Neural progenitor cell (in vitro differentiated cells): ENCODE results near the gene KIF26A. TPM values are rescaled to one million over a fixed set of nuclear protein-coding genes. Genes with fewer than 3 reads are reported as not detected.

ENCODE experiments used
- DNase-seq: peaks from one replicate; pipeline ENCODE4 v3.0.0-alpha.2; 2016; ENCODE audit warnings: low spot score
- H2AFZ ChIP-seq: fragments of 200-600 bp; sonication (generic); replicated peaks from 2 replicates; pipeline ENCODE4 v1.6.1; 2016; ENCODE audit warnings: antibody characterized with exemption
- H3F3A ChIP-seq: fragments of 200-600 bp; sonication (generic); 2 replicates; pipeline ENCODE4 v1.6.1; 2016; ENCODE audit warnings: antibody characterized with exemption, low read depth
- H3K27ac ChIP-seq: fragments of 200-600 bp; sonication (generic); 2 replicates; pipeline ENCODE4 v1.5.1; 2016; ENCODE audit warnings: mild to moderate bottlenecking
- H3K27me3 ChIP-seq: fragments of 200-600 bp; sonication (generic); 2 replicates; pipeline ENCODE4 v1.6.1; 2016; ENCODE audit warnings: mild to moderate bottlenecking, moderate library complexity
- H3K36me3 ChIP-seq: fragments of 200-600 bp; sonication (generic); 2 replicates; pipeline ENCODE4 v1.5.1; 2016
- H3K4me1 ChIP-seq: fragments of 200-600 bp; sonication (generic); 2 replicates; pipeline ENCODE4 v1.6.1; 2016; ENCODE audit warnings: mixed run types
- H3K4me2 ChIP-seq: fragments of 200-600 bp; sonication (generic); 2 replicates; pipeline ENCODE4 v1.6.1; 2016
- H3K4me3 ChIP-seq: fragments of 200-600 bp; sonication (generic); 2 replicates; pipeline ENCODE4 v1.5.1; 2016
- H3K79me2 ChIP-seq: fragments of 200-600 bp; sonication (generic); 2 replicates; pipeline ENCODE4 v1.6.1; 2016; ENCODE audit warnings: low read depth
- H3K9ac ChIP-seq: fragments of 200-600 bp; sonication (generic); 2 replicates; pipeline ENCODE4 v1.6.1; 2016
- H3K9me3 ChIP-seq: fragments of 200-600 bp; sonication (generic); 2 replicates; pipeline ENCODE4 v1.5.1; 2016; ENCODE audit warnings: low read depth
- H4K20me1 ChIP-seq: fragments of 200-600 bp; sonication (generic); 2 replicates; pipeline ENCODE4 v1.6.1; 2016; ENCODE audit warnings: low read depth
- H3K27ac Mint-ChIP-seq: 3 replicates; pipeline ENCODE4 v1.8.0; 2021; ENCODE audit warnings: mixed read lengths
- H3K27me3 Mint-ChIP-seq: 2 replicates; pipeline ENCODE4 v1.8.0; 2022; ENCODE audit warnings: low read depth, mild to moderate bottlenecking, inconsistent platforms, moderate library complexity, mixed read lengths; ENCODE audit not compliant: insufficient read depth
- H3K36me3 Mint-ChIP-seq: 3 replicates; pipeline ENCODE4 v1.8.0; 2021; ENCODE audit warnings: mixed read lengths
- H3K4me1 Mint-ChIP-seq: 3 replicates; pipeline ENCODE4 v1.8.0; 2021; ENCODE audit warnings: mixed read lengths
- H3K4me3 Mint-ChIP-seq: 3 replicates; pipeline ENCODE4 v1.8.0; 2021; ENCODE audit warnings: mild to moderate bottlenecking, moderate library complexity, mixed read lengths
- H3K9me3 Mint-ChIP-seq: 3 replicates; pipeline ENCODE4 v1.8.0; 2020; ENCODE audit warnings: mixed read lengths
- EZH2 ChIP-seq: fragments of 200-600 bp; sonication (generic); IDR thresholded peaks from 2 replicates; pipeline ENCODE4 v1.6.1; 2017; ENCODE audit warnings: antibody characterized with exemption, mild to moderate bottlenecking, moderate library complexity
- EZH2phosphoT487 ChIP-seq: fragments of 200-600 bp; sonication (generic); IDR thresholded peaks from 2 replicates; pipeline ENCODE4 v1.6.1; 2017; ENCODE audit warnings: antibody characterized with exemption
- total RNA-seq: library from RNA; depleted of rRNA; stranded (reverse); fragments of >200 nt; gene quantifications from 2 replicates; pipeline ENCODE4 v1.2.3, GENCODE V29; 2015; ENCODE audit warnings: low replicate concordance
- TF ChIP-seq, protein P1 (sequence below): fragments of 200-600 bp; sonication (generic); IDR thresholded peaks from 2 replicates; pipeline ENCODE4 v1.5.1; 2017; ENCODE audit warnings: antibody characterized with exemption, mild to moderate bottlenecking

KIF26A gene
- total RNA-seq, 1 donor from 2014 or later, result 6.1 TPM

DNA sequence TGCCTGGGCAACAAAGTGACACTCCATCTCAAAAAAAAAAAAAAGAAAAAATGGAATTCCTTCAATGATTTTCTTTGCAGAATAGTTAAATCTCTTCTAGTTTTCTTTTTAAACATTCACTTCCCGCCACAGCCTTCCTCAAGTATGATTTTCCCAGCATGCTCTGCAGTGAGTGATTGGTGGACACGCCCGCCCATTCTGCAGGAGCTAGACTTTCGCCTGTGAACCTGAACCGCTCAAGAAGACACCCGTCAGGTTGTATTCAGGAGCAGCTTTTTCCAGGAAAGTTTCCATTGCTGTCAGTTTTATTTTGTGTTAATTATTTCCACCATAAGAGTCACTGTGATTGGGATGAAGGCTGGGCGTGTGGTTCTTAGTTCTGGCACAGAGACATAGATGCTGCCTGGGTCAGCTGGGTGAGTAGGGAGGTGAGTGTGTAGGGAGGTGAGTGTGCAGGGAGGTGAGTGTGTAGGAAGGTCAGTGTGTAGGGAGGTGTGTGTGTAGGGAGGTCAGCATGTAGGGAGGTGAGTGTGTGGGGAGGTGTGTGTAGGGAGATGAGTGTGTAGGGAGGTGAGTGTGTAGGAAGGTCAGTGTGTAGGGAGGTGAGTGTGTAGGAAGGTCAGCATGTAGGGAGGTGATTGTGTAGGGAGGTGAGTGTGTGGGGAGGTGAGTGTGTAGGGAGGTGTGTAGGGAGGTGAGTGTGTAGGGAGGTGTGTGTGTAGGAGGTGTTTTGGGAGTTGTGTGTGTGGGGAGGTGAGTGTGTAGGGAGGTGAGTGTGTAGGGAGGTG lies 76.2 kb downstream of the KIF26A start:
- no peaks in the 10 kb centered on the region for H3K9me3 ChIP-seq
- Mint-ChIP-seq H3K27me3 (peaks cover 24% of the 10 kb centered on the region), H3K36me3 (no peaks in the 10 kb centered on the region), H3K4me3 (no peak overlapping the region), H3K9me3 (no peaks in the 10 kb centered on the region), H3K27ac (no peak overlapping the region), H3K4me1 (peaks cover 13% of the 10 kb centered on the region)
- H3K9ac ChIP-seq, result no peak overlapping the region
- no peaks in the 10 kb centered on the region for H3F3A ChIP-seq
- no peak overlapping the region for H3K4me2 ChIP-seq
- peaks cover 15% of the 10 kb centered on the region for H3K4me1 ChIP-seq
- H4K20me1 ChIP-seq, result no peaks in the 10 kb centered on the region
- no peak overlapping the region for H3K27ac ChIP-seq
- no peaks in the 10 kb centered on the region for H3K27me3 ChIP-seq
- no peak overlapping the region for H2AFZ ChIP-seq
- no peaks in the 10 kb centered on the region for H3K36me3 ChIP-seq
- no peak for DNase-seq
- TF ChIP-seq EZH2 (no peak), EZH2phosphoT487 (no peak)
- TF ChIP-seq, protein P1, sequence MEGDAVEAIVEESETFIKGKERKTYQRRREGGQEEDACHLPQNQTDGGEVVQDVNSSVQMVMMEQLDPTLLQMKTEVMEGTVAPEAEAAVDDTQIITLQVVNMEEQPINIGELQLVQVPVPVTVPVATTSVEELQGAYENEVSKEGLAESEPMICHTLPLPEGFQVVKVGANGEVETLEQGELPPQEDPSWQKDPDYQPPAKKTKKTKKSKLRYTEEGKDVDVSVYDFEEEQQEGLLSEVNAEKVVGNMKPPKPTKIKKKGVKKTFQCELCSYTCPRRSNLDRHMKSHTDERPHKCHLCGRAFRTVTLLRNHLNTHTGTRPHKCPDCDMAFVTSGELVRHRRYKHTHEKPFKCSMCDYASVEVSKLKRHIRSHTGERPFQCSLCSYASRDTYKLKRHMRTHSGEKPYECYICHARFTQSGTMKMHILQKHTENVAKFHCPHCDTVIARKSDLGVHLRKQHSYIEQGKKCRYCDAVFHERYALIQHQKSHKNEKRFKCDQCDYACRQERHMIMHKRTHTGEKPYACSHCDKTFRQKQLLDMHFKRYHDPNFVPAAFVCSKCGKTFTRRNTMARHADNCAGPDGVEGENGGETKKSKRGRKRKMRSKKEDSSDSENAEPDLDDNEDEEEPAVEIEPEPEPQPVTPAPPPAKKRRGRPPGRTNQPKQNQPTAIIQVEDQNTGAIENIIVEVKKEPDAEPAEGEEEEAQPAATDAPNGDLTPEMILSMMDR, result no peak
- no peak overlapping the region for H3K4me3 ChIP-seq
- H3K79me2 ChIP-seq, result no peaks in the 10 kb centered on the region

DNA sequence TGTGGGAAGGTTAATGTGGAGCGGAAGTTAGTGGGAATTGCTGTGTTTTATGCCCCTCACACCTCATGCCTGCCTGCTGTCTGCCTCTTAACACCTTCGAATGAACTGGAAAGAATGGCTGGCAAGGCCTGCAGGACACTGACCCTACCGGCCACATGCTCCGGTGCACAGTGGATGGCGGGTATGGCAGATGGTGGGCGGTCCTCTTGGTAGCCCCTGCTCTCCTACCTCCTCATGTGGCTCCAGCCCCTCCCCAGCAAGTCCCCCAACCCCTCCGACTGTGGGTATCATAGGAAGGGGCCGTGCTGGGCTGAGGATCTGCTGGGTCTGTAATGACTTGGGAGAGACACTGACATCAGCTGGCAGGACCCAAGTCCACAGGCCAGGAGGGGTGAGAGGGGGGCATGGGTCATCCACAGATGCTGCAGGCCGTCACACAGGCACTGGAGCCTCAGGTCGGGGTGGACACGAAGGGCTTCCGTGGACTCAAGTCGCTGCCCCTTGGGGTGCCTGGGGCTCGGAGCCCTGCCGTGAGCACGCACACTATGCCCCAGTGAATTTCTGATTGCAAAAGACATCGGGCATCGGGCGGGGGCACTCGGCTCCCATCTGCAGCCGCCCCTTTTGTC lies 77.4 kb downstream of the KIF26A start:
- Mint-ChIP-seq H3K4me1 (peaks cover 20% of the 10 kb centered on the region), H3K36me3 (no peaks in the 10 kb centered on the region), H3K9me3 (no peaks in the 10 kb centered on the region), H3K27me3 (peaks cover 24% of the 10 kb centered on the region), H3K27ac (no peak overlapping the region), H3K4me3 (no peak overlapping the region)
- H3F3A ChIP-seq, result no peaks in the 10 kb centered on the region
- no peaks in the 10 kb centered on the region for H3K9me3 ChIP-seq
- H3K4me2 ChIP-seq, result no peak overlapping the region
- no peak overlapping the region for H3K4me3 ChIP-seq
- peaks cover 26% of the 10 kb centered on the region for H3K4me1 ChIP-seq
- no peak for DNase-seq
- no peak overlapping the region for H3K27ac ChIP-seq
- no peaks in the 10 kb centered on the region for H3K79me2 ChIP-seq
- H2AFZ ChIP-seq, result no peak overlapping the region
- H3K9ac ChIP-seq, result no peak overlapping the region
- TF ChIP-seq, protein P1, result no peak
- TF ChIP-seq EZH2phosphoT487 (no peak), EZH2 (no peak)
- no peaks in the 10 kb centered on the region for H3K36me3 ChIP-seq
- H3K27me3 ChIP-seq, result no peaks in the 10 kb centered on the region
- H4K20me1 ChIP-seq, result no peaks in the 10 kb centered on the region

DNA sequence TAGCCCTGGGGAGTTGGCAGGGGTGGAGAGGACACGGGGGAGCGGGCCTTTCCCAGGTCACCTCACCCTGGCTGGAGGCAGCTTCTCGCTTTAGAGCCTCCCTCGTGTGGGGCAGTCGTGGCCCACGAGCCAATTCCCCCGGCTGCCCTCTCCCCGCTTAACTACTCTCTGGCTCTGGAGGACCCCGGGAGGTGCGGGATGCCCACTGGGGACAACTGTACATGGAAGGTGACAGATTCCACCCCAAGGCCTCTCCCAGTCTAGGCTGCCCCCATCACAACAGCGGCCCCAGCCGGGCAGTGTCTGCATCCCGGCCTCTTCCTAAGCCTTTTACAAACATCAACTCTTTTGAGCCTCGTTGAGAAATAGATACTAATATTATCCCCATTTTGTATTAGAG lies 78.1 kb downstream of the KIF26A start:
- no peak overlapping the region for H3K27ac Mint-ChIP-seq
- Histone ChIP-seq H3K9me3 (no peaks in the 10 kb centered on the region), H4K20me1 (no peaks in the 10 kb centered on the region), H3K4me1 (peaks cover 28% of the 10 kb centered on the region), H3K4me2 (no peak overlapping the region), H3K4me3 (no peak overlapping the region), H3K9ac (no peak overlapping the region), H3K27me3 (no peaks in the 10 kb centered on the region), H2AFZ (no peak overlapping the region), H3K27ac (no peak overlapping the region), H3K79me2 (no peaks in the 10 kb centered on the region), H3K36me3 (no peaks in the 10 kb centered on the region), H3F3A (no peaks in the 10 kb centered on the region)
- H3K27me3 Mint-ChIP-seq, result peaks cover 20% of the 10 kb centered on the region
- no peaks in the 10 kb centered on the region for H3K9me3 Mint-ChIP-seq
- TF ChIP-seq, protein P1, result no peak
- TF ChIP-seq EZH2phosphoT487, result no peak
- no peak for TF ChIP-seq EZH2
- H3K4me3 Mint-ChIP-seq, result no peak overlapping the region
- DNase-seq, result no peak
- no peaks in the 10 kb centered on the region for H3K36me3 Mint-ChIP-seq
- peaks cover 15% of the 10 kb centered on the region for H3K4me1 Mint-ChIP-seq
